HepG2 (cell line): ENCODE results near the gene NATD1. TPM values are rescaled to one million over a fixed set of nuclear protein-coding genes. Genes with fewer than 3 reads are reported as not detected.
A peak's percentile ranks its signal among the peaks of the same experiment; 100 is the strongest.

ENCODE experiments used
- ARID5B ChIP-seq: IDR thresholded peaks from 2 replicates; pipeline ENCODE4 v1.4.0; 2020; ENCODE audit warnings: mild to moderate bottlenecking, missing genetic modification reagents
- BCL6 ChIP-seq: IDR thresholded peaks from 2 replicates; pipeline ENCODE4 v1.6.1; 2016; ENCODE audit warnings: missing genetic modification reagents, missing compliant biosample characterization
- CBX5 ChIP-seq: sonication (generic); formaldehyde crosslinking; IDR thresholded peaks from 2 replicates; pipeline ENCODE4 v1.4.0; 2020; ENCODE audit warnings: missing genetic modification reagents, borderline replicate concordance
- CREBL2 ChIP-seq: sonication (generic); formaldehyde crosslinking; IDR thresholded peaks from 2 replicates; pipeline ENCODE4 v1.8.1; 2023; ENCODE audit warnings: missing genetic modification reagents, mild to moderate bottlenecking, borderline replicate concordance
- FOXO1 ChIP-seq: sonication (generic); formaldehyde crosslinking; IDR thresholded peaks from 2 replicates; pipeline ENCODE4 v1.4.0; 2020; ENCODE audit warnings: missing genetic modification reagents
- HMGXB4 ChIP-seq, 2 experiments: sonication (generic) in 1 of 2; formaldehyde crosslinking in 1 of 2; IDR thresholded peaks; 2 replicates each; pipeline versions ENCODE4 v1.4.0 to v1.6.1; 2018 to 2020; ENCODE audit warnings: missing genetic modification reagents in 2 of 2, borderline replicate concordance in 1 of 2, low read depth in 1 of 2, mild to moderate bottlenecking in 1 of 2, missing biosample characterization in 1 of 2
- HNRNPLL ChIP-seq: fragments of 200-400 bp; formaldehyde crosslinking; IDR thresholded peaks from 2 replicates; pipeline ENCODE4 v1.6.1; 2017; ENCODE audit warnings: mild to moderate bottlenecking, low read depth, low read length; ENCODE audit not compliant: poor library complexity, severe bottlenecking
- KLF9 ChIP-seq: IDR thresholded peaks from 2 replicates; pipeline ENCODE4 v1.6.1; 2016; ENCODE audit warnings: low read depth
- MAX ChIP-seq: IDR thresholded peaks from 2 replicates; pipeline ENCODE4 v1.6.1; 2012; ENCODE audit warnings: inconsistent platforms
- MZF1 ChIP-seq: sonication (generic); formaldehyde crosslinking; IDR thresholded peaks from 2 replicates; pipeline ENCODE4 v1.8.1; 2023; ENCODE audit warnings: mild to moderate bottlenecking, missing genetic modification reagents, borderline replicate concordance
- NFKB2 ChIP-seq: sonication (generic); formaldehyde crosslinking; IDR thresholded peaks from 2 replicates; pipeline ENCODE4 v1.4.0; 2020; ENCODE audit warnings: missing genetic modification reagents, borderline replicate concordance
- RNF2 ChIP-seq: fragments of 450-650 bp; conservative IDR thresholded peaks from 2 replicates; pipeline ENCODE4 v1.6.1; 2016; ENCODE audit warnings: low read depth
- SMC3 ChIP-seq: IDR thresholded peaks from 2 replicates; pipeline ENCODE4 v1.6.1; 2011; ENCODE audit warnings: low read length, improper control_type of control experiment
- SP4 ChIP-seq: sonication (generic); formaldehyde crosslinking; IDR thresholded peaks from 2 replicates; pipeline ENCODE4 v1.8.1; 2023; ENCODE audit warnings: mild to moderate bottlenecking, missing genetic modification reagents
- TGIF2 ChIP-seq: IDR thresholded peaks from 2 replicates; pipeline ENCODE4 v1.6.1; 2016; ENCODE audit warnings: control low read depth, missing compliant biosample characterization
- ZBTB4 ChIP-seq: sonication (generic); formaldehyde crosslinking; IDR thresholded peaks from 2 replicates; pipeline ENCODE4 v1.4.0; 2020; ENCODE audit warnings: missing genetic modification reagents, mild to moderate bottlenecking, borderline replicate concordance
- ZNF263 ChIP-seq: sonication (generic); formaldehyde crosslinking; IDR thresholded peaks from 2 replicates; pipeline ENCODE4 v1.4.0; 2020; ENCODE audit warnings: missing genetic modification reagents
- ZNF414 ChIP-seq: sonication (generic); formaldehyde crosslinking; IDR thresholded peaks from 2 replicates; pipeline ENCODE4 v1.5.0; 2020; ENCODE audit warnings: missing genetic modification reagents
- ZNF432 ChIP-seq: sonication (generic); formaldehyde crosslinking; IDR thresholded peaks from 2 replicates; pipeline ENCODE4 v1.5.0; 2020; ENCODE audit warnings: missing genetic modification reagents, mild to moderate bottlenecking, borderline replicate concordance
- polyA plus RNA-seq, 8 experiments: library from polyadenylated mRNA; depleted of rRNA in 3 of 8; stranded (reverse) in 7 of 8; unstranded in 1 of 8; fragments of >200 nt; fragmentation: Illumina TruSeq in 4 of 8; extraction: Trizol in 4 of 8; gene quantifications; 2 replicates each; pipeline versions ENCODE4 v1.2.1 to v1.2.3, GENCODE V29; 2011 to 2016; ENCODE audit warnings: low read depth in 4 of 8, missing spikeins in 1 of 8, mixed read lengths in 1 of 8; ENCODE audit not compliant: insufficient read depth in 1 of 8
- total RNA-seq, 5 experiments: library from RNA; depleted of rRNA; stranded (reverse); fragments of >200 nt; fragmentation: Illumina TruSeq; extraction: Trizol; gene quantifications; 2 replicates each; pipeline ENCODE4 v1.2.3, GENCODE V29; 2016; ENCODE audit warnings: low read depth in 1 of 5

The NATD1 gene
- total and polyA plus RNA-seq, 2 of the 13 experiments (the other 11 are each of a cell fraction or from before 2014, with no cell fraction given): 0.31 to 2.3 TPM

- TF ChIP-seq ARID5B (CRISPR knock-in tag) (peak; percentile 31; the same call in 1 of the 2 replicates), CREBL2 (CRISPR knock-in tag) (0 out of 2 replicates have a peak, but pooled peaks have one; percentile 29), CBX5 (CRISPR knock-in tag) (0 out of 2 replicates have a peak, but pooled peaks have one; percentile 34), ZNF432 (CRISPR knock-in tag) (no peak), ZNF414 (CRISPR knock-in tag) (0 out of 2 replicates have a peak, but pooled peaks have one; percentile 26), HNRNPLL (peak; percentile 31), MZF1 (CRISPR knock-in tag) (0 out of 2 replicates have a peak, but pooled peaks have one; percentile 47), KLF9 (CRISPR knock-in tag) (no peak), FOXO1 (peak; percentile 36; the same call in 1 of the 2 replicates), BCL6 (CRISPR knock-in tag) (0 out of 2 replicates have a peak, but pooled peaks have one; percentile 13), SP4 (CRISPR knock-in tag) (peak; percentile 58; the same call in 1 of the 2 replicates), HMGXB4 (CRISPR knock-in tag; IDR thresholded peaks at IDR 0.05; ENCODE audit: borderline replicate concordance in 1 of 2, low read depth in 1 of 2) (peak in 1 of 2 experiments; percentile 85; a peak in 2 of 4 replicates), SMC3 (peak; percentile 70), NFKB2 (CRISPR knock-in tag) (peak; percentile 62; the same call in 1 of the 2 replicates), ZNF263 (CRISPR knock-in tag) (0 out of 2 replicates have a peak, but pooled peaks have one; percentile 36), MAX (peak; percentile 84), TGIF2 (CRISPR knock-in tag) (0 out of 2 replicates have a peak, but pooled peaks have one; percentile 43), ZBTB4 (CRISPR knock-in tag) (peak; percentile 42; the same call in 1 of the 2 replicates), RNF2 (0 out of 2 replicates have a peak, but pooled peaks have one; percentile 42)
Measured at GRCh38 chr17:21280081-21280518, 26.9 kb upstream of the NATD1 start (continued).
